GM12875 (cell line): ENCODE results near the gene UAP1L1.

Experiments used
- H3K4me3 ChIP-seq: one replicate; pipeline ENCODE4 v1.5.1; 2011; ENCODE audit warnings: low read depth, low read length, control low read depth
- TF ChIP-seq, protein P1 (sequence below): IDR thresholded peaks from 2 replicates; pipeline ENCODE4 v1.5.1; 2011; ENCODE audit warnings: low read depth, mild to moderate bottlenecking, control low read depth, inconsistent platforms, low read length, moderate library complexity, borderline replicate concordance; ENCODE audit not compliant: insufficient read depth

The UAP1L1 gene

DNA sequence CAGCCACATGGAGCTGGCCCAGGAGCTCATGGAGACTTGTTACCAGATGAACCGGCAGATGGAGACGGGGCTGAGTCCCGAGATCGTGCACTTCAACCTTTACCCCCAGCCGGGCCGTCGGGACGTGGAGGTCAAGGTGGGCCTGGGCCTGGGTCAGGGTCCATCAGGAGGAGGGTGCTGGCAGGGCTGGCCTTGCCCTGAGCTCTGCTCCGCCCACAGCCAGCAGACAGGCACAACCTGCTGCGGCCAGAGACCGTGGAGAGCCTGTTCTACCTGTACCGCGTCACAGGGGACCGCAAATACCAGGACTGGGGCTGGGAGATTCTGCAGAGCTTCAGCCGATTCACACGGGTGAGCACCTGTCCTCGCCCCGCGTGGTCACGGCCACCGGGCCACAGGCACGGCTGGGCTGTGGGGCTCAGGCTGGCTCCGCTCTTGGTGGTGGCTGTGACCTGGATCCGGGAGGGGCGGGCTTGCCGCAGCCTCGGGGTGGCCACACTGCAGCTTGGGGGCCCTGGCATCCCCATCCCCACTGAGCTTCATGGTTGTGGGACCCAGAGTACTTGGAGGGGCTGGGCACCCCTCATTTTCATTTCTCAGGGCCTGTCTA is 30.1 kb downstream of the UAP1L1 start:
- no peak overlapping the region for H3K4me3 ChIP-seq
- TF ChIP-seq, protein P1, sequence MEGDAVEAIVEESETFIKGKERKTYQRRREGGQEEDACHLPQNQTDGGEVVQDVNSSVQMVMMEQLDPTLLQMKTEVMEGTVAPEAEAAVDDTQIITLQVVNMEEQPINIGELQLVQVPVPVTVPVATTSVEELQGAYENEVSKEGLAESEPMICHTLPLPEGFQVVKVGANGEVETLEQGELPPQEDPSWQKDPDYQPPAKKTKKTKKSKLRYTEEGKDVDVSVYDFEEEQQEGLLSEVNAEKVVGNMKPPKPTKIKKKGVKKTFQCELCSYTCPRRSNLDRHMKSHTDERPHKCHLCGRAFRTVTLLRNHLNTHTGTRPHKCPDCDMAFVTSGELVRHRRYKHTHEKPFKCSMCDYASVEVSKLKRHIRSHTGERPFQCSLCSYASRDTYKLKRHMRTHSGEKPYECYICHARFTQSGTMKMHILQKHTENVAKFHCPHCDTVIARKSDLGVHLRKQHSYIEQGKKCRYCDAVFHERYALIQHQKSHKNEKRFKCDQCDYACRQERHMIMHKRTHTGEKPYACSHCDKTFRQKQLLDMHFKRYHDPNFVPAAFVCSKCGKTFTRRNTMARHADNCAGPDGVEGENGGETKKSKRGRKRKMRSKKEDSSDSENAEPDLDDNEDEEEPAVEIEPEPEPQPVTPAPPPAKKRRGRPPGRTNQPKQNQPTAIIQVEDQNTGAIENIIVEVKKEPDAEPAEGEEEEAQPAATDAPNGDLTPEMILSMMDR, result no peak

DNA sequence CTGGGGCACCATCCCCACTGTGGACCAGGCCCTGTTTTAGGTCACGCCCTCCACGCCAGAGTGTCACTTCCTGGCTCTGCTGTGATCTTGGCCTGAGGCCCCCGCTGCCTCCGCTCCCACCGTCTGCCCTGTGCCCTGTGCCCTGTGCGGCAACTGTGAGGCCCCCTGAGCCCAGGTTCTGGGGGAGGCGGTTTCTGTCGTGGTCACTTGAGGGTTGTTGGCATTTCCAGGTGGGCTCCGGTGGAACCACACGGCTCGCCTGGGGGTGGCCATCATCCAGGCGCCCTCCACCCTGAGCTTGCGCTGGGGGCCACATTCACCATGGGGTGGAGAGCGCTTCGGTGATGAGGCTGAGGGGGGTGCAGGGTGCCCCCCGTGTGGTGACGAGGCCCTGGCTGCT is 30.7 kb downstream of the UAP1L1 start:
- TF ChIP-seq, protein P1, result no peak
- no peak overlapping the region for H3K4me3 ChIP-seq

DNA sequence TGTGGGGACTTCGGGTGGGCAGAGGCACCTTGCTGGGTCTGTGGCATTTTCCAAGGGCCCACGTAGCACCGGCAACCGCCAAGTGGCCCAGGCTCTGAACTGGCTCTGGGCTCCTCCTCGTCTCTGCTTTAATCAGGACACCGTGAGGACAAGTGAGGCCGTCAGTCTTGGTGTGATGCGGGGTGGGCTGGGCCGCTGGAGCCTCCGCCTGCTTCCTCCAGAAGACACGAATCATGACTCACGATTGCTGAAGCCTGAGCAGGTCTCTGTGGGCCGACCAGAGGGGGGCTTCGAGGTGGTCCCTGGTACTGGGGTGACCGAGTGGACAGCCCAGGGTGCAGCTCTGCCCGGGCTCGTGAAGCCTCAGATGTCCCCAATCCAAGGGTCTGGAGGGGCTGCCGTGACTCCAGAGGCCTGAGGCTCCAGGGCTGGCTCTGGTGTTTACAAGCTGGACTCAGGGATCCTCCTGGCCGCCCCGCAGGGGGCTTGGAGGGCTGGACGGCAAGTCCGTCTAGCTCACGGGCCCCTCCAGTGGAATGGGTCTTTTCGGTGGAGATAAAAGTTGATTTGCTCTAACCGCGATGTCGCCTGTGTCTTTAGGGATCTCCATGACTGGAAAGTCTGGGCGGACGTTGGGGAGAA is 31.4 kb downstream of the UAP1L1 start:
- H3K4me3 ChIP-seq, result no peak overlapping the region
- TF ChIP-seq, protein P1, result no peak

DNA sequence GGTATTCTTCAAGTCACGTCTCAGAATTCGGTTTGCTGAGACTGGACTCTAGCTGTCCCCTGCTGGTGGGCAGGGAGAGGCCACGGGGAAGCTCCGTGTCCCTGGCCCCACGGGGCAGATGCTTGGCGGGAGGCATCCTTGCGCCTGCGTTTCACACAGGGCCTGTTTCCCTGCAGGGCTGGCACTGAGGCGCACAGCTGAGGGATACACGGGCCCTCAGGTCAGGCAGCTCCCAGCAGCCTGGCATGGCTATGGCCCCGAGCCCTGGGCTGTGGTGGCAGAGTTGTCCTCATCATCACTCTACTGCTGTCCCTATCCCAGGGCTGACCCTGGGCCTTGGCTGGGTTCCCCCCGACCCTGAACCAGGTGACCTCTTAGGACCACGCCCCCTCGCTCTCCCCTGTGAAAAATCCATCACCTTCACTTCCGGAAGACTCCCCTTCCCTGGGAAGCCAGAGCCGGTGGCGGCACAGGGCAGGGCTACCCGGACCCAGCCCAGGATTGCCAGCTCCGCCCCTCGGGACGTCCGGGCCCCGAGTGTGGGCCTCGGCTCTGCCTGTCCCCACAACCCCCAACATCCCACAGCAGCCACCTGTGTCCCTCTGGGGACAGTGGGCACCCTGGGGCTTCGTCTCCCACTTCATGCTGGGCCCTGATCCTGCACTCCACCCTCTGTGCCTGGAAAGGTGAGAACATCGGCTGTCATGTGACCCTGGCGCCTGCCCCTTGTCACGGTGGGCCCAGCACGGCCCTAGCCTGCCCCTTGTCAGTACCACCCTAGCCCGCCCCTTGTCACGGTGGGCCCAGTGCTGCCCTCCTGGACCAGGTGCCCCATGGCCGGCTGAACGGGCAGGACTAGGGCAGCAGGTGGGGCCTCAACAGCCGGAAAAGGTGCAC is 32.2 kb downstream of the UAP1L1 start:
- TF ChIP-seq, protein P1, result no peak

DNA sequence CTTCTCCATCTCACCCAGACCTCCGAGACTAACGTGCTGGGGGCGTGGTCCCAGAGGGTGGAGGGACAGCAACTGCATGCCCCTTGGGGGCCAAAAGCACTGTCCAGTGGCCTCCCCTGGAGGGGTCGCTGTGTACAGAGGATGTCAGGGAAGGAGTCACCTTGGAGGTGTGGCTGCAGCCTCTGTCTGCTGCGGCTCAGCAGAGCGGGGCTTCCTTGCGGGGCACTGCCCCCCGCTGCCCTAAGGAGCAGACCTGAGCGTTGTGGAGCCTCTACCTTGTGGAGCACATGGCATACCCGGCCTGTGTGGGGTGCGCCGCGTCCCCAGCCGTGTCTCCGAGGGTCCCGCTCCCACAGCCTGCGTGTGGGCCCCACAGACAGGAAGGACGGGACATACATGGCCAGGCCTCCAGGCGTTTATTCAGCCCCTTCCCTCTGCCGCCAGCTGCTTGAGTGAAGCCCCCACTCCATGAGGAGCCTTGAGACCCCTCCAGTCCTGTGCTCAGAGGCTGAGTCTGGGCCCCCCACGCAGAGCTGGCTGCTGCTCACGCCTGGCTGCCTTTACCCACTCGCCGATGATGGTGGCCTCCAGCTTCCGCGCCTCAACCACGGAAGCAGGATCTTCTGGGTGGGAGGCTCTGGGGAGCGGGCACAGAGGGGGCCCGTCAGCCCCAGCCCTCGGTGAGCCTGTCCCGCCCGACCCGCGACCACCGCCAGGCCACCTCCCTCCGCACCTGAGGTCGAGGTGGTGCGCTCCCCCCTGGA is 33.0 kb downstream of the UAP1L1 start:
- TF ChIP-seq, protein P1, result no peak
- no peak overlapping the region for H3K4me3 ChIP-seq

More for the DNA sequence above, 32.2 kb downstream of the UAP1L1 start:
- H3K4me3 ChIP-seq, result no peak overlapping the region

DNA sequence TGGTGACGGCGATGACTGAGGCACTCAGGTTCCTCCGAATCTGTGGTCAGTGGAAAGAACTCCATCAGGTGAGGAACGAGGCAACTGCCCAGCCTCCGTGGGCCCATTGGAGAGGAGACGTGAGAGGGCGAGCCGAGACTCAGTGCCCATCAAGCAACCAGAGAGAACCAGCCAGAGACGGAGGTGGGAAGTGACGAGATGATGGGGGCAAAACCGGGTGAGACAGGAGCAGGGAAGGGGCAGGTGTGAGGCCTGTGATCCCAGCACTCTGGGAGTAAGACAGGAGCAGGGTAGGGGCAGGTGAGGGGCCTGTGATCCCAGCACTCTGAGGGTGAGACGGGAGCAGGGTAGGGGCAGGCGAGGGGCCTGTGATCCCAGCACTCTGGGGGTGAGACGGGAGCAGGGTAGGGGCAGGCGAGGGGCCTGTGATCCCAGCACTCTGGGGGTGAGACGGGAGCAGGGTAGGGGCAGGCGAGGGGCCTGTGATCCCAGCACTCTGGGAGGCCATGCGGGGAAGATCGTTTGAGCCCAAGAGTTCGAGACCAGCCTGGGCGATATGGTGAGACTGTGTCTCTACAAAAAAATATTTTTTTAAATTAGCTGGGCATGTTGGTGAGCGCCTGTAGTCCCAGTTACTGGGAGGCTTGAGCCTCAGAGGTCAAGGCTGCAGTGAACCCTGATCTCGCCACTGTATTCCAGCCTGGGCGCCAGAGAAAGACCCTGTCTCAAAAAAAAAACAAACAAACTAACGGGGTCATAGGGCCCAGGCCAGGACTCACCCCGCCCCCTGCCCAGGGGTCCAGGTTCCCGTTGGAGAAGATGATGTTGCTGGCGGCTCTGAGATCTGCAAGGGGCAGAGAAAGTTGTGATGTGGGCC is 33.8 kb downstream of the UAP1L1 start:
- TF ChIP-seq, protein P1, result no peak
- no peak overlapping the region for H3K4me3 ChIP-seq
